CD4-positive, alpha-beta T cell (primary cell): Measurements from ENCODE around the gene MDM2. TPM values are rescaled to one million over a fixed set of nuclear protein-coding genes. Genes with fewer than 3 reads are reported as not detected.
"Not testable (repeated sequence)": the region's sequence is repeated elsewhere in the genome, so short reads cannot be mapped to it uniquely, and the experiment has no call there.

Source experiments
- ATAC-seq: fragments of 200-7000 bp; cut with Tn5 transposase; one replicate; pipeline ENCODE4 v1.10.0; 2022; ENCODE audit warnings: mild to moderate bottlenecking; ENCODE audit not compliant: poor library complexity
- CTCF ChIA-PET: fragments of 350-600 bp; sonication (Branson Sonifier 250); formaldehyde crosslinking; loops from one replicate; lab custom pipeline; 2021; ENCODE audit warnings: antibody characterized with exemption, inconsistent platforms; lab: Charles Lee
- POLR2A ChIA-PET: fragments of 350-600 bp; sonication (Branson Sonifier 250); formaldehyde crosslinking; loops from one replicate; lab custom pipeline; 2021; ENCODE audit warnings: antibody characterized with exemption, inconsistent platforms; lab: Charles Lee
- DNase-seq, 14 experiments: peaks; one replicate each; pipeline ENCODE4 v3.0.0-alpha.2; 2013 to 2020; ENCODE audit warnings: mixed read lengths in 2 of 14
- H3K27ac ChIP-seq, 2 donors: one replicate each; pipeline versions ENCODE4 v1.5.1 to v1.7.0; 2013; ENCODE audit warnings: low read length in 2 of 2, low read depth in 1 of 2, mild to moderate bottlenecking in 1 of 2
- H3K27me3 ChIP-seq, 2 experiments: 1 replicate in 1 of 2; 2 replicates in 1 of 2; pipeline versions ENCODE4 v1.6.1 to v1.7.0; 2013; ENCODE audit warnings: low read length in 2 of 2, control low read depth in 1 of 2, mild to moderate bottlenecking in 1 of 2, moderate library complexity in 1 of 2; ENCODE audit not compliant: insufficient read depth in 2 of 2, control insufficient read depth in 1 of 2
- H3K36me3 ChIP-seq: one replicate; pipeline ENCODE4 v1.6.1; 2013; ENCODE audit warnings: low read length, control low read depth; ENCODE audit not compliant: insufficient read depth
- H3K4me1 ChIP-seq: one replicate; pipeline ENCODE4 v1.6.1; 2013; ENCODE audit warnings: low read length, control low read depth; ENCODE audit not compliant: insufficient read depth
- H3K4me3 ChIP-seq: one replicate; pipeline ENCODE4 v1.5.1; 2013; ENCODE audit warnings: mild to moderate bottlenecking, low read length, moderate library complexity
- H3K9me3 ChIP-seq, 2 experiments: 1 replicate in 1 of 2; 2 replicates in 1 of 2; pipeline versions ENCODE4 v1.6.1 to v1.7.0; 2013; ENCODE audit warnings: low read length in 2 of 2, mild to moderate bottlenecking in 2 of 2, control low read depth in 1 of 2, moderate library complexity in 1 of 2; ENCODE audit not compliant: control insufficient read depth in 1 of 2, insufficient read depth in 1 of 2
- H3K27ac Mint-ChIP-seq: one replicate; pipeline ENCODE4 v1.8.0; 2020; ENCODE audit warnings: mixed read lengths
- H3K27me3 Mint-ChIP-seq: one replicate; pipeline ENCODE4 v1.8.0; 2021; ENCODE audit warnings: mixed read lengths
- H3K36me3 Mint-ChIP-seq: one replicate; pipeline ENCODE4 v1.8.0; 2021; ENCODE audit warnings: low read depth, mixed read lengths
- H3K4me1 Mint-ChIP-seq: one replicate; pipeline ENCODE4 v1.8.0; 2021; ENCODE audit warnings: low read depth, mixed read lengths
- H3K4me3 Mint-ChIP-seq: one replicate; pipeline ENCODE4 v1.8.0; 2020; ENCODE audit warnings: mild to moderate bottlenecking, mixed read lengths
- H3K9me3 Mint-ChIP-seq: one replicate; pipeline ENCODE4 v1.8.0; 2020; ENCODE audit warnings: mixed read lengths
- intact Hi-C, 2 experiments: fragments of 100-400 bp; cut with DNase I in 1 of 2; cut with micrococcal nuclease in 1 of 2; formaldehyde crosslinking; loops; one replicate each; pipeline versions ENCODE4 v1.15.1 to v1.9.0; 2023 to 2025; cut with DNase I, micrococcal nuclease
- total RNA-seq, 174 experiments: library from RNA in 2 of 174; stranded (reverse) in 2 of 174; gene quantifications; one replicate each; pipeline ENCODE4 v1.2.3 and lab custom pipeline; 2021 to 2026
- TF ChIP-seq, protein P1 (sequence below): fragments of 200-600 bp; IDR thresholded peaks from one replicate; pipeline ENCODE4 v1.8.0; 2022; ENCODE audit warnings: antibody characterized with exemption, mild to moderate bottlenecking

MDM2 gene
- total RNA-seq, 2 experiments from 2014 or later: 90.8 TPM

DNA sequence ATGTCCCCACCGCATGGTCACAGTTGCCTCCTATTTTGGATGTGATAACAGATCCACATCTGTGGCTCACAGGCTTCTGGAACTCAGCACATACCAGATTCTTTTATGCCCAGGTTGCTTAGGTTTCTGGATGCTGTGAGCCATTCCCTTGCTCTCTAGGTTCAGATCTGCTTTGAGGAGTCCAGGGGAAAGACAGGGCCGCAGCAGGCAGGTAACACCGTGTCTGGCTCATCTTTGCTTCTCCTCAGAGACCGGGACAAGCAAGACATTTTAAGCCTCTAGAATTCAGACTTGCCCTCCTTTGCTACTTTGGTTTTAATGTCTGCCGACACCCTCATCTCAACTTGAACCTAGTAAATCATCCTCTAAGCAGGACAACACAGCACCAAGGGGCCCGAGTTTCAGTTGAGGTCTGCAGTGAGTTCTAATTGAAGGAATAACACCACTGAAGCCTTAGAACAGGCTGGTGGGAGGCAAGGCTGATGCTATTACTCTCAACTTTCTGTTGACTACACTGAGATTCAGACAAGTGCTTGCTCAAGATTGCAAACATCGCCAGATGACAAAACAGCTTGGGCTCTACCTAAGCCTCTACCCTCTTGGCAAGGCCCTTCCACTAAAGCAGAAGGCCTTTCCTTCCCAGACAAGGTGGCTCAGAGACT lies 55.3 kb downstream of the MDM2 start:
- H3K36me3 Mint-ChIP-seq: no peaks in the 10 kb centered on the region
- DNase-seq: no peak
- Histone ChIP-seq H3K4me1 (no peaks in the 10 kb centered on the region), H3K27ac (no peak overlapping the region), H3K27me3 (no peaks in the 10 kb centered on the region), H3K9me3 (no peaks in the 10 kb centered on the region), H3K36me3 (no peaks in the 10 kb centered on the region), H3K4me3 (no peak overlapping the region)
- no peaks in the 10 kb centered on the region for H3K27me3 Mint-ChIP-seq
- ChIA-PET CTCF (no interaction called here), POLR2A (no interaction called here)
- TF ChIP-seq, protein P1, sequence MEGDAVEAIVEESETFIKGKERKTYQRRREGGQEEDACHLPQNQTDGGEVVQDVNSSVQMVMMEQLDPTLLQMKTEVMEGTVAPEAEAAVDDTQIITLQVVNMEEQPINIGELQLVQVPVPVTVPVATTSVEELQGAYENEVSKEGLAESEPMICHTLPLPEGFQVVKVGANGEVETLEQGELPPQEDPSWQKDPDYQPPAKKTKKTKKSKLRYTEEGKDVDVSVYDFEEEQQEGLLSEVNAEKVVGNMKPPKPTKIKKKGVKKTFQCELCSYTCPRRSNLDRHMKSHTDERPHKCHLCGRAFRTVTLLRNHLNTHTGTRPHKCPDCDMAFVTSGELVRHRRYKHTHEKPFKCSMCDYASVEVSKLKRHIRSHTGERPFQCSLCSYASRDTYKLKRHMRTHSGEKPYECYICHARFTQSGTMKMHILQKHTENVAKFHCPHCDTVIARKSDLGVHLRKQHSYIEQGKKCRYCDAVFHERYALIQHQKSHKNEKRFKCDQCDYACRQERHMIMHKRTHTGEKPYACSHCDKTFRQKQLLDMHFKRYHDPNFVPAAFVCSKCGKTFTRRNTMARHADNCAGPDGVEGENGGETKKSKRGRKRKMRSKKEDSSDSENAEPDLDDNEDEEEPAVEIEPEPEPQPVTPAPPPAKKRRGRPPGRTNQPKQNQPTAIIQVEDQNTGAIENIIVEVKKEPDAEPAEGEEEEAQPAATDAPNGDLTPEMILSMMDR: no peak
- H3K4me3 Mint-ChIP-seq: no peak overlapping the region
- ATAC-seq: no peak
- H3K4me1 Mint-ChIP-seq: no peaks in the 10 kb centered on the region
- intact Hi-C loops: no loop called here
- H3K9me3 Mint-ChIP-seq: no peaks in the 10 kb centered on the region
- H3K27ac Mint-ChIP-seq: no peak overlapping the region

DNA sequence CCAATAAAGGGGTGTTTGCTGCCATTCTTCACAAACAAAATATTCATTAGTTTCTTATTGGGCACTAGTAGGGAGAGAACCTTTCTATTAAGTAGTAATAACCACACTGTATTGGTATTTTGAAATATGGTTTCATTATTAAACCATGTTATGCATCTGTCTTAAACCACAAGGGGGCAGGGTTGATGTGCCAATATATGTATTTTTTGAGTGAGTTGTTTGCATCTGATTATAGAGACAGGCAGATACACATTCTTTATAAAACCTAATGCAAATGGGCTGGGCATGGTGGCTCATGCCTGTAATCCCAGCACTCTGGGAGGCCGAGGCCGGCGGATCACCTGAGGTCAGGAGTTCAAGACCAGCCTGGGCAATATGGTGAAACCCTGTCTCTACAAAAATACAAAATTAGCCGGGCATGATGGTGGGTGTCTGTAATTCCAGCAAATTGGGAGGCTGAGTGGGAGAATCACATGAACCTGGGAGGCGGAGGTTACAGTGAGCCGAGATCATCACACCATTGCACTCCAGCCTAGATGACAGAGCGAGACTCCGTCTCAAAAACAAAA lies 56.0 kb downstream of the MDM2 start:
- H3K4me3 ChIP-seq, H3K27me3 ChIP-seq, H3K27ac ChIP-seq, ATAC-seq, H3K27me3 Mint-ChIP-seq, H3K4me1 ChIP-seq, H3K4me1 Mint-ChIP-seq, H3K9me3 Mint-ChIP-seq, CTCF ChIA-PET, H3K36me3 Mint-ChIP-seq, H3K27ac Mint-ChIP-seq, H3K36me3 ChIP-seq, H3K9me3 ChIP-seq, H3K4me3 Mint-ChIP-seq, POLR2A ChIA-PET: not testable (repeated sequence)
- TF ChIP-seq, protein P1: peak; percentile 42
- intact Hi-C loops: loop anchor here (2.0 kb wide), 2 partner anchors 205 to 207 kb away; no protein-coding TSS in a partner anchor
- peak in 3 of 14 experiments; percentile 41 to 48 (median 45) for DNase-seq

DNA sequence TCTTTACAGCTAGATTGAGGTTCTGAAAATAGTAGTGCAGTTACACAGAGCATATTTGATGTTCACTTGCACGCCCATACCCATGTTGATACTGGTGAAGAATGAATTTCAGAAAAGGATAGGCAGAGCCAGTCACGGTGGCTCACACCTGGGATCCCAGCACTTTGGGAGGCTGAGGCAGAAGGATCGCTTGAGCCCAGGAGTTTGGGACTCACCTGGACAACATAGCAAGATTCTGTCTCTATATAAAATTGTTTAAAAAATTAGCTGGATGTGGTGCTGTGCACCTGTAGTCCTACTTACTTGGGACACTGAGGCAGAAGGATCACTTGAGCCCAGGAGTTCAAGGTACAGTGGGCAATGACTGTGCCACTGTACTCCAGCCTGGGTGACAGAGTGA lies 56.6 kb downstream of the MDM2 start:
- H3K4me3 ChIP-seq: no peak overlapping the region
- Mint-ChIP-seq H3K27ac (no peak overlapping the region), H3K4me3 (no peak overlapping the region), H3K9me3 (no peaks in the 10 kb centered on the region), H3K27me3 (no peaks in the 10 kb centered on the region), H3K4me1 (no peaks in the 10 kb centered on the region), H3K36me3 (no peaks in the 10 kb centered on the region)
- H3K36me3 ChIP-seq: no peaks in the 10 kb centered on the region
- TF ChIP-seq, protein P1: no peak
- ATAC-seq (no peak), DNase-seq (no peak)
- H3K4me1 ChIP-seq: no peaks in the 10 kb centered on the region
- intact Hi-C loops: loop anchor here (2.0 kb wide), 2 partner anchors 204 to 206 kb away; no protein-coding TSS in a partner anchor
- CTCF ChIA-PET: no interaction called here
- POLR2A ChIA-PET: no interaction called here
- H3K27me3 ChIP-seq: no peaks in the 10 kb centered on the region
- no peaks in the 10 kb centered on the region for H3K9me3 ChIP-seq
- H3K27ac ChIP-seq: no peak overlapping the region
